ENCODE measurements around the gene NLGN1. TPM values are rescaled to one million over a fixed set of nuclear protein-coding genes. Genes with fewer than 3 reads are reported as not detected.

NLGN1 gene
- total and polyA plus RNA-seq, 12 donors = 0.13 to 3.7 (median 0.84) TPM

- no peak for DNase-seq
- Histone ChIP-seq H3K4me3 (no peak overlapping the region), H3K4me1 (replicated peaks in 1 of 2) (no peaks in the 10 kb centered on the region), H3K36me3 (replicated peaks in 1 of 2) (no peaks in the 10 kb centered on the region), H3K9me3 (replicated peaks in 1 of 3) (no peaks in the 10 kb centered on the region), H3K27me3 (no peaks in the 10 kb centered on the region), H3K27ac (no peak overlapping the region)
- WGBS, 4 donors = 36 to 55% (median 53%) methylated on average over 1 of the region's 1 CpG
- intact Hi-C loops (cut with DNase I) = no loop called here
- TF ChIP-seq POLR2A (IDR thresholded peaks at IDR 0.05) (no peak), CTCF (IDR thresholded peaks at IDR 0.05) (no peak)
These were observed 924.0 kb downstream of the NLGN1 start for GRCh38 chr3:174321548-174321947.

- WGBS, 4 donors = 73 to 78% (median 78%) methylated on average over 2 of the region's 2 CpGs
- Histone ChIP-seq H3K27ac (no peak overlapping the region), H3K4me1 (replicated peaks in 1 of 2) (no peaks in the 10 kb centered on the region), H3K4me3 (no peak overlapping the region), H3K27me3 (no peaks in the 10 kb centered on the region), H3K9me3 (replicated peaks in 1 of 3) (no peaks in the 10 kb centered on the region), H3K36me3 (replicated peaks in 1 of 2) (no peaks in the 10 kb centered on the region)
- intact Hi-C loops (cut with DNase I) = no loop called here
- no peak for DNase-seq
- TF ChIP-seq CTCF (IDR thresholded peaks at IDR 0.05) = no peak
- TF ChIP-seq POLR2A (IDR thresholded peaks at IDR 0.05) = no peak
These were observed 925.2 kb downstream of the NLGN1 start for GRCh38 chr3:174322789-174323188.

- intact Hi-C loops (cut with DNase I) = no loop called here
- no peak overlapping the region for H3K27ac ChIP-seq
These were observed 927.6 kb downstream of the NLGN1 start for GRCh38 chr3:174325171-174325570.

GRCh38 chr3:174325834-174326700 lies 928.5 kb downstream of the NLGN1 start:
- Histone ChIP-seq H3K9me3 (replicated peaks in 1 of 3) (no peaks in the 10 kb centered on the region), H3K4me3 (no peak overlapping the region), H3K4me1 (replicated peaks in 1 of 2) (no peaks in the 10 kb centered on the region), H3K27ac (no peak overlapping the region), H3K36me3 (replicated peaks in 1 of 2) (no peaks in the 10 kb centered on the region), H3K27me3 (no peaks in the 10 kb centered on the region)
- no peak for DNase-seq
- no peak for TF ChIP-seq CTCF (IDR thresholded peaks at IDR 0.05)
- no peak for TF ChIP-seq POLR2A (IDR thresholded peaks at IDR 0.05)
- WGBS, 4 donors = 50 to 56% (median 55%) methylated on average over 7 of the region's 7 CpGs
- intact Hi-C loops (cut with DNase I) = no loop called here

More at GRCh38 chr3:174325171-174325570, 927.6 kb downstream of the NLGN1 start:
- Histone ChIP-seq H3K36me3 (replicated peaks in 1 of 2) (no peaks in the 10 kb centered on the region), H3K9me3 (replicated peaks in 1 of 3) (no peaks in the 10 kb centered on the region), H3K4me1 (replicated peaks in 1 of 2) (no peaks in the 10 kb centered on the region), H3K27me3 (no peaks in the 10 kb centered on the region), H3K4me3 (no peak overlapping the region)
- TF ChIP-seq POLR2A (IDR thresholded peaks at IDR 0.05) (no peak), CTCF (IDR thresholded peaks at IDR 0.05) (no peak)
- DNase-seq = no peak
- 77 to 83% (median 82%) methylated on average over 3 of the region's 3 CpGs for WGBS, 4 donors
